Astrocyte (in vitro differentiated cells and primary cell): ENCODE results near the gene ITPRID1. TPM values are rescaled to one million over a fixed set of nuclear protein-coding genes. Genes with fewer than 3 reads are reported as not detected.

Experiments used
- DNase-seq: peaks from one replicate; pipeline ENCODE4 v3.0.0-alpha.2; 2010; ENCODE audit warnings: low read depth
- FAIRE-seq: peaks from 2 replicates; lab custom pipeline; 2011; peaks lifted over from hg19 to GRCh38; lab: Jason Lieb, UNC
- H2AFZ ChIP-seq: 2 replicates; pipeline ENCODE4 v1.6.0; 2012; ENCODE audit warnings: low read depth, low read length, inconsistent platforms
- H3K27ac ChIP-seq: 2 replicates; pipeline ENCODE4 v1.5.1; 2011; ENCODE audit warnings: low read depth, low read length, inconsistent platforms
- H3K27me3 ChIP-seq: 2 replicates; pipeline ENCODE4 v1.6.0; 2011; ENCODE audit warnings: low read length, inconsistent platforms; ENCODE audit not compliant: insufficient read depth
- H3K36me3 ChIP-seq: 2 replicates; pipeline ENCODE4 v1.5.1; 2011; ENCODE audit warnings: low read length, inconsistent platforms; ENCODE audit not compliant: insufficient read depth
- H3K4me1 ChIP-seq: 2 replicates; pipeline ENCODE4 v1.5.1; 2011; ENCODE audit warnings: low read length, inconsistent platforms; ENCODE audit not compliant: insufficient read depth
- H3K4me2 ChIP-seq: 2 replicates; pipeline ENCODE4 v1.6.0; 2012; ENCODE audit warnings: low read length, inconsistent platforms
- H3K4me3 ChIP-seq: 2 replicates; pipeline ENCODE4 v1.5.1; 2011; ENCODE audit warnings: low read depth, mild to moderate bottlenecking, low read length, inconsistent platforms; ENCODE audit not compliant: insufficient read depth
- H3K79me2 ChIP-seq: 2 replicates; pipeline ENCODE4 v1.6.0; 2012; ENCODE audit warnings: mild to moderate bottlenecking, low read length, inconsistent platforms; ENCODE audit not compliant: insufficient read depth
- H3K9ac ChIP-seq: 2 replicates; pipeline ENCODE4 v1.6.0; 2012; ENCODE audit warnings: mild to moderate bottlenecking, low read length, inconsistent platforms
- H3K9me3 ChIP-seq: 2 replicates; pipeline ENCODE4 v1.5.1; 2012; ENCODE audit warnings: low read depth, mild to moderate bottlenecking, low read length, inconsistent platforms; ENCODE audit not compliant: insufficient read depth
- H4K20me1 ChIP-seq: 2 replicates; pipeline ENCODE4 v1.6.0; 2012; ENCODE audit warnings: low read length, inconsistent platforms; ENCODE audit not compliant: insufficient read depth
- H3K27ac Mint-ChIP-seq: one replicate; pipeline ENCODE4 v1.8.0; 2021; ENCODE audit warnings: mild to moderate bottlenecking, mixed read lengths; ENCODE audit not compliant: unreplicated experiment
- H3K27me3 Mint-ChIP-seq: one replicate; pipeline ENCODE4 v1.8.0; 2021; ENCODE audit warnings: low read depth, mixed read lengths; ENCODE audit not compliant: unreplicated experiment
- H3K36me3 Mint-ChIP-seq: one replicate; pipeline ENCODE4 v1.8.0; 2021; ENCODE audit warnings: low read depth, mixed read lengths; ENCODE audit not compliant: unreplicated experiment
- H3K4me1 Mint-ChIP-seq: one replicate; pipeline ENCODE4 v1.8.0; 2021; ENCODE audit warnings: low read depth, mixed read lengths; ENCODE audit not compliant: unreplicated experiment
- H3K4me3 Mint-ChIP-seq: one replicate; pipeline ENCODE4 v1.8.0; 2021; ENCODE audit warnings: mild to moderate bottlenecking, moderate library complexity, mixed read lengths; ENCODE audit not compliant: unreplicated experiment
- H3K9me3 Mint-ChIP-seq: one replicate; pipeline ENCODE4 v1.8.0; 2021; ENCODE audit warnings: mild to moderate bottlenecking, mixed read lengths; ENCODE audit not compliant: unreplicated experiment
- CTCF ChIP-seq: IDR thresholded peaks from 2 replicates; pipeline ENCODE4 v1.5.1; 2011; ENCODE audit warnings: low read depth, mild to moderate bottlenecking, inconsistent platforms, low read length, moderate library complexity; ENCODE audit not compliant: insufficient read depth
- EZH2 ChIP-seq: IDR thresholded peaks from 2 replicates; pipeline ENCODE4 v1.6.1; 2012; ENCODE audit warnings: mild to moderate bottlenecking, low read length, inconsistent platforms; ENCODE audit not compliant: insufficient read depth
- total RNA-seq: library from RNA; stranded (reverse); gene quantifications from 2 replicates; pipeline ENCODE4 v1.2.1, GENCODE V29; 2021

The ITPRID1 gene
- total RNA-seq, 1 donor from 2014 or later: not detected

GRCh38 chr7:31688372-31688771 lies 174.5 kb downstream of the ITPRID1 start:
- no peaks in the 10 kb centered on the region for H3K4me1 ChIP-seq

GRCh38 chr7:31688996-31689395 lies 175.1 kb downstream of the ITPRID1 start:
- H3K4me3 ChIP-seq: no peak overlapping the region
- H3K9me3 ChIP-seq: no peaks in the 10 kb centered on the region
- no peaks in the 10 kb centered on the region for H3K36me3 ChIP-seq
- no peaks in the 10 kb centered on the region for H4K20me1 ChIP-seq
- H2AFZ ChIP-seq: no peak overlapping the region
- no peak overlapping the region for H3K9ac ChIP-seq
- H3K27ac ChIP-seq: no peak overlapping the region
- Mint-ChIP-seq H3K4me3 (no peak overlapping the region), H3K27ac (no peak overlapping the region), H3K36me3 (no peaks in the 10 kb centered on the region), H3K27me3 (peaks cover 11% of the 10 kb centered on the region), H3K9me3 (no peaks in the 10 kb centered on the region), H3K4me1 (no peaks in the 10 kb centered on the region)
- no peak overlapping the region for H3K4me2 ChIP-seq
- TF ChIP-seq CTCF (no peak), EZH2 (no peak)
- DNase-seq (no peak), FAIRE-seq (no peak)
- H3K27me3 ChIP-seq: no peaks in the 10 kb centered on the region
- no peaks in the 10 kb centered on the region for H3K79me2 ChIP-seq
- H3K4me1 ChIP-seq: no peaks in the 10 kb centered on the region

More at GRCh38 chr7:31688372-31688771, 174.5 kb downstream of the ITPRID1 start:
- H3K4me3 Mint-ChIP-seq: no peak overlapping the region
- H3K36me3 Mint-ChIP-seq: no peaks in the 10 kb centered on the region
- peaks cover 11% of the 10 kb centered on the region for H3K27me3 Mint-ChIP-seq
- Histone ChIP-seq H4K20me1 (no peaks in the 10 kb centered on the region), H3K27me3 (no peaks in the 10 kb centered on the region), H3K79me2 (no peaks in the 10 kb centered on the region), H2AFZ (no peak overlapping the region), H3K4me2 (no peak overlapping the region), H3K4me3 (no peak overlapping the region), H3K36me3 (no peaks in the 10 kb centered on the region), H3K27ac (no peak overlapping the region), H3K9me3 (no peaks in the 10 kb centered on the region), H3K9ac (no peak overlapping the region)
- no peaks in the 10 kb centered on the region for H3K4me1 Mint-ChIP-seq
- no peaks in the 10 kb centered on the region for H3K9me3 Mint-ChIP-seq
- no peak for TF ChIP-seq CTCF
- TF ChIP-seq EZH2: no peak
- FAIRE-seq: no peak
- no peak overlapping the region for H3K27ac Mint-ChIP-seq
- DNase-seq: no peak

GRCh38 chr7:31690935-31691334 lies 177.0 kb downstream of the ITPRID1 start:
- Histone ChIP-seq H3K9ac (no peak overlapping the region), H3K4me2 (no peak overlapping the region), H3K36me3 (no peaks in the 10 kb centered on the region), H3K27me3 (no peaks in the 10 kb centered on the region), H3K9me3 (no peaks in the 10 kb centered on the region), H3K4me1 (no peaks in the 10 kb centered on the region), H3K4me3 (no peak overlapping the region), H2AFZ (no peak overlapping the region), H3K79me2 (no peaks in the 10 kb centered on the region), H4K20me1 (no peaks in the 10 kb centered on the region), H3K27ac (no peak overlapping the region)
- Mint-ChIP-seq H3K27me3 (peaks cover 11% of the 10 kb centered on the region), H3K27ac (no peak overlapping the region), H3K4me3 (no peak overlapping the region), H3K4me1 (no peaks in the 10 kb centered on the region), H3K36me3 (no peaks in the 10 kb centered on the region), H3K9me3 (no peaks in the 10 kb centered on the region)
- no peak for FAIRE-seq
- TF ChIP-seq CTCF (no peak), EZH2 (no peak)
- no peak for DNase-seq
